MM.1S (cell line): Measurements from ENCODE around the gene DNAH6.

ENCODE experiments used
- EZH2phosphoT487 ChIP-seq: fragments of 300-600 bp; sonication (generic); IDR thresholded peaks from 2 replicates; pipeline ENCODE4 v1.6.1; 2018; ENCODE audit warnings: antibody characterized with exemption, low read length
- TF ChIP-seq, protein P1 (sequence below): fragments of 300-600 bp; sonication (generic); IDR thresholded peaks from 2 replicates; pipeline ENCODE4 v1.5.1; 2016; ENCODE audit warnings: antibody characterized with exemption, low read length, mixed read lengths

DNA sequence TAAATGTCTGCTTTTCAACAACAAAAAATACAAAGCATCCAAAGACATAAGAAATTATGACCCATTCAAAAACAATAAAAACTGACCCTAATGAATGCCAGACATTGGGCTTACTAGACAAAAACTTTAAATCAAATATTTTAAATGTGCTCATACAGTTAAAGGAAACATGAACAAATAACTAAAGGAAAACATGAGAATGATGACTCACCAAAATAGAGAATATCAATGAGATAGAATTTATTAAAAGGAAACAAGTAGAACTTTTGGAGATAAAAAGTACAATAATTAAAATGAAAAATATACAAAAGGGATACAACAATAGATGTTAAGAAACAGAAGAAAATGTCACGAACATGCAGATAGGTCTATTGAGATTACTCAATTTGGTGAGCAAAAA lies 254.0 kb downstream of the DNAH6 start:
- TF ChIP-seq, protein P1, sequence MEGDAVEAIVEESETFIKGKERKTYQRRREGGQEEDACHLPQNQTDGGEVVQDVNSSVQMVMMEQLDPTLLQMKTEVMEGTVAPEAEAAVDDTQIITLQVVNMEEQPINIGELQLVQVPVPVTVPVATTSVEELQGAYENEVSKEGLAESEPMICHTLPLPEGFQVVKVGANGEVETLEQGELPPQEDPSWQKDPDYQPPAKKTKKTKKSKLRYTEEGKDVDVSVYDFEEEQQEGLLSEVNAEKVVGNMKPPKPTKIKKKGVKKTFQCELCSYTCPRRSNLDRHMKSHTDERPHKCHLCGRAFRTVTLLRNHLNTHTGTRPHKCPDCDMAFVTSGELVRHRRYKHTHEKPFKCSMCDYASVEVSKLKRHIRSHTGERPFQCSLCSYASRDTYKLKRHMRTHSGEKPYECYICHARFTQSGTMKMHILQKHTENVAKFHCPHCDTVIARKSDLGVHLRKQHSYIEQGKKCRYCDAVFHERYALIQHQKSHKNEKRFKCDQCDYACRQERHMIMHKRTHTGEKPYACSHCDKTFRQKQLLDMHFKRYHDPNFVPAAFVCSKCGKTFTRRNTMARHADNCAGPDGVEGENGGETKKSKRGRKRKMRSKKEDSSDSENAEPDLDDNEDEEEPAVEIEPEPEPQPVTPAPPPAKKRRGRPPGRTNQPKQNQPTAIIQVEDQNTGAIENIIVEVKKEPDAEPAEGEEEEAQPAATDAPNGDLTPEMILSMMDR, result no peak
- no peak for TF ChIP-seq EZH2phosphoT487
